Measurements from ENCODE around the gene PNN.
"Not testable (repeated sequence)": the region's sequence is repeated elsewhere in the genome, so short reads cannot be mapped to it uniquely, and the experiment has no call there.

The PNN gene

DNA sequence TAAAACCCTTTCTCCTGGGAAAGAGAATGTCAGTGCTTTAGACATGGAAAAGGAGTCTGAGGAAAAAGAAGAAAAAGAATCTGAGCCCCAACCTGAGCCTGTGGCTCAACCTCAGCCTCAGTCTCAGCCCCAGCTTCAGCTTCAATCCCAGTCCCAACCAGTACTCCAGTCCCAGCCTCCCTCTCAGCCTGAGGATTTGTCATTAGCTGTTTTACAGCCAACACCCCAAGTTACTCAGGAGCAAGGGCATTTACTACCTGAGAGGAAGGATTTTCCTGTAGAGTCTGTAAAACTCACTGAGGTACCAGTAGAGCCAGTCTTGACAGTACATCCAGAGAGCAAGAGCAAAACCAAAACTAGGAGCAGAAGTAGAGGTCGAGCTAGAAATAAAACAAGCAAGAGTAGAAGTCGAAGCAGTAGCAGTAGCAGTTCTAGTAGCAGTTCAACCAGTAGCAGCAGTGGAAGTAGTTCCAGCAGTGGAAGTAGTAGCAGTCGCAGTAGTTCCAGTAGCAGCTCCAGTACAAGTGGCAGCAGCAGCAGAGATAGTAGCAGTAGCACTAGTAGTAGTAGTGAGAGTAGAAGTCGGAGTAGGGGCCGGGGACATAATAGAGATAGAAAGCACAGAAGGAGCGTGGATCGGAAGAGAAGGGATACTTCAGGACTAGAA, 6.1 kb downstream of the PNN start:
- Histone ChIP-seq H3K27me3 (ENCODE audit: insufficient read depth, low read length) (no peaks in the 10 kb centered on the region), H2AFZ (ENCODE audit: low read length, unreplicated experiment) (no peak overlapping the region), H3K4me1 (ENCODE audit: control insufficient read depth, insufficient read depth, low read length, unreplicated experiment) (peaks cover 35% of the 10 kb centered on the region), H3K79me2 (ENCODE audit: control insufficient read depth, insufficient read depth, low read length, unreplicated experiment) (peaks cover 35% of the 10 kb centered on the region), H3K4me3 (ENCODE audit: low read depth, low read length) (no peak overlapping the region), H3K36me3 (ENCODE audit: insufficient read depth, low read length) (peaks cover 76% of the 10 kb centered on the region), H3K27ac (ENCODE audit: low read depth, low read length) (no peak overlapping the region; the same call in 1 of the 2 replicates)

DNA sequence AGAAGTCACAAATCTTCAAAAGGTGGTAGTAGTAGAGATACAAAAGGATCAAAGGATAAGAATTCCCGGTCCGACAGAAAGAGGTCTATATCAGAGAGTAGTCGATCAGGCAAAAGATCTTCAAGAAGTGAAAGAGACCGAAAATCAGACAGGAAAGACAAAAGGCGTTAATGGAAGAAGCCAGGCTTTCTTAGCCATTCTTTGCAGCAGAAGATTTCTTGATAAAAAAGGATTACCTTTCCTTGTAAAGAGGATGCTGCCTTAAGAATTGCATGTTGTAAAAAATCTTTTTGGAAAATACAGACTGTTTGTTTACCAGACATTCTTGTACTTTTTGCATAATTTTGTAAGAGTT, 6.6 kb downstream of the PNN start:
- peaks cover 30% of the 10 kb centered on the region for H3K79me2 ChIP-seq (ENCODE audit: control insufficient read depth, insufficient read depth, low read length, unreplicated experiment)
- H3K27me3 ChIP-seq (ENCODE audit: insufficient read depth, low read length) = no peaks in the 10 kb centered on the region
- peaks cover 71% of the 10 kb centered on the region for H3K36me3 ChIP-seq (ENCODE audit: insufficient read depth, low read length)
- H3K27ac ChIP-seq (ENCODE audit: low read depth, low read length) = no peak overlapping the region
- H3K4me3 ChIP-seq (ENCODE audit: low read depth, low read length) = no peak overlapping the region
- H3K4me1 ChIP-seq (ENCODE audit: control insufficient read depth, insufficient read depth, low read length, unreplicated experiment) = peaks cover 30% of the 10 kb centered on the region
- H2AFZ ChIP-seq (ENCODE audit: low read length, unreplicated experiment) = no peak overlapping the region

DNA sequence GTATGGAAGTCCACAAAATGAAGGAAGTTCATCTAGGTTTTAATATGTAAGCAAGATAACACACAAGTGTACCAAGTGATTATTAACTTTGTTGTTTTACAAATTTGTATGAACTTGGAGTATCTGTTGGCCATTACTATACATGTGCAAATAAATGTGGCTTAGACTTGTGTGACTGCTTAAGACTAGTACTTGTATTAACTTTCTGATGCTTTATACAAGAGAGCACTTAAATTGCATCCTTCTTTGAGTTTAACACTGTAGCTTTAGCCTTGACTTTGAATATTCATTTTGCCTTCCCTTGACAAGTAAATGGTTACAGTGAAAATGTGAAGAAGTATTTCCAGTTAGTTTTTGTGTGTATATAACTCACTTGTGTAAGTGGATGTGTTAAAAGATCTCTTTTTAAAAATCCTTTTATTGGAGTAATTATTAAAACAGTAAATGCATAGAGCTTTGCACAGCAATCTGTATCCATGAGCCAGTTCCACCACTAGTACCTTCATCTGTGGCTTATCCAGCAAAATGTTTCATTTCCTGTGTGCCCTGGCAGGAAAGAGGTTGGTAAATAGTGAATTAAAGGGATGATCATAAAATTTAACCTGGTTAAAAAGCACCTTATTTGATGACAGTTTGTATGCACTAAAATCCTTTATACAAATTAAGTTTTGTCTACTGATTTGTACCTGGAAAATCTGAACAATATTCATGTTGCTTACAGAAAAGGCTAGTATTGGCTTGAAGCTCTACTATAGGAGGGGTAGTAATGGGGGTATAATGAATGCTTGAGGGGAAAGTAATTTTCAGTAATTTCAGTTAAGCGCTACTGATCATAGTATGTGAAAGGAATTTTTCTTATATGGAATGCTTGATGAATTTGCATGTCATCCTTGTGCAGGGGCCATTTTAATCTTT, 8.0 kb downstream of the PNN start:
- Histone ChIP-seq H3K4me3 (ENCODE audit: low read depth, low read length) (no peak overlapping the region), H3K36me3 (ENCODE audit: insufficient read depth, low read length) (peaks cover 58% of the 10 kb centered on the region), H3K27ac (ENCODE audit: low read depth, low read length) (peak overlapping the region; percentile 21; the same call in 1 of the 2 replicates), H3K4me1 (ENCODE audit: control insufficient read depth, insufficient read depth, low read length, unreplicated experiment) (peaks cover 18% of the 10 kb centered on the region), H2AFZ (ENCODE audit: low read length, unreplicated experiment) (no peak overlapping the region), H3K79me2 (ENCODE audit: control insufficient read depth, insufficient read depth, low read length, unreplicated experiment) (peaks cover 16% of the 10 kb centered on the region), H3K27me3 (ENCODE audit: insufficient read depth, low read length) (no peaks in the 10 kb centered on the region)

DNA sequence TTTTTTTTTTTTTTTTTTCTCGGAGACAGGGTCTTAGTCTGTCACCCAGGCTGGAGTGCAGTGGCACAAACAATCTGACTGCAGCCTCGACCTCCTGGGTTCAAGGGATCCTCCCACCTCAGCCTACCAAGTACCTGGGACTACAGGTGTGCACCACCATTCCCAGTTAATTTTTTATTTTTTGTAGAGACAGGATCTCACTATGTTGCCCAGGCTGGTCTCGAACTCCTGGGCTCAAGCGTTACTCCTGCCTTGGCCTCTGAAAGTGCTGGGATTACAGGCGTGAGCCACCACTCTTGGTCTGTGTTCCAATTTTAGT, 8.6 kb downstream of the PNN start:
- H3K79me2 ChIP-seq (ENCODE audit: control insufficient read depth, insufficient read depth, low read length, unreplicated experiment) = peaks cover 12% of the 10 kb centered on the region
- H3K4me1 ChIP-seq (ENCODE audit: control insufficient read depth, insufficient read depth, low read length, unreplicated experiment) = peaks cover 18% of the 10 kb centered on the region
- H3K27ac ChIP-seq (ENCODE audit: low read depth, low read length); H2AFZ ChIP-seq (ENCODE audit: low read length, unreplicated experiment); H3K4me3 ChIP-seq (ENCODE audit: low read depth, low read length); H3K27me3 ChIP-seq (ENCODE audit: insufficient read depth, low read length): not testable (repeated sequence)
- peaks cover 53% of the 10 kb centered on the region for H3K36me3 ChIP-seq (ENCODE audit: insufficient read depth, low read length)

DNA sequence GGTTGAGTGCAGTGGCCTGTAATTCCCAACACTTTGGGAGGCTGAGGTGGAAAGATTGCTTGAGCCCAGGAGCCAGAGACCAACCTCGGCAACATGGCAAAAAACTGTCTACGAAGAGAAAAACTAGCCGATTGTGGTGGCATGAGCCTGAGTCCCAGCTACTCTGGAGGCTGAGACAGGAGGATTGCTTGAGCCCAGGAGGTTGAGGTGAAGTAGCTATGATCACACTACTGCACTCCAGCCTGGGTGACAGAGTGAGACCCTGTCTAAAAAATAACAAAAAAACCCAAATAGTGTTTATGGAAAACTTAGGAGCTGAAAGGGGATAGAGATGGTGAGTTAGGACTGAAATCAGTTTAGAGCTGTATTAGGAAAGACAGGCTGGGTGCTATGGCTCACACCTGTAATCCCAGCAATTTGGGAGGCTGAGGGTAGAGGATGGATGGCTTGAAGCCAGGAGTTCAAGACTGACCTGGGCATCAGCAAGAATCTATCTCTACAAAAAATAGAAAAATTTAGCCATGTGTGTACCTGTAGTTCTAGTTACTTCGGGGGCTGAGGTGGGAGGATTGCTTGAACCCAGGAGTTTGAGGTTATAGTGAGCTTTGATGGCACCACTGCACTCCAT, 9.7 kb downstream of the PNN start:
- peaks cover 44% of the 10 kb centered on the region for H3K36me3 ChIP-seq (ENCODE audit: insufficient read depth, low read length)
- H3K27ac ChIP-seq (ENCODE audit: low read depth, low read length) = no peak overlapping the region
- H3K79me2 ChIP-seq (ENCODE audit: control insufficient read depth, insufficient read depth, low read length, unreplicated experiment) = peaks cover 5% of the 10 kb centered on the region
- H3K27me3 ChIP-seq (ENCODE audit: insufficient read depth, low read length) = no peaks in the 10 kb centered on the region
- no peak overlapping the region for H3K4me3 ChIP-seq (ENCODE audit: low read depth, low read length)
- peaks cover 18% of the 10 kb centered on the region for H3K4me1 ChIP-seq (ENCODE audit: control insufficient read depth, insufficient read depth, low read length, unreplicated experiment)
- H2AFZ ChIP-seq (ENCODE audit: low read length, unreplicated experiment) = no peak overlapping the region

DNA sequence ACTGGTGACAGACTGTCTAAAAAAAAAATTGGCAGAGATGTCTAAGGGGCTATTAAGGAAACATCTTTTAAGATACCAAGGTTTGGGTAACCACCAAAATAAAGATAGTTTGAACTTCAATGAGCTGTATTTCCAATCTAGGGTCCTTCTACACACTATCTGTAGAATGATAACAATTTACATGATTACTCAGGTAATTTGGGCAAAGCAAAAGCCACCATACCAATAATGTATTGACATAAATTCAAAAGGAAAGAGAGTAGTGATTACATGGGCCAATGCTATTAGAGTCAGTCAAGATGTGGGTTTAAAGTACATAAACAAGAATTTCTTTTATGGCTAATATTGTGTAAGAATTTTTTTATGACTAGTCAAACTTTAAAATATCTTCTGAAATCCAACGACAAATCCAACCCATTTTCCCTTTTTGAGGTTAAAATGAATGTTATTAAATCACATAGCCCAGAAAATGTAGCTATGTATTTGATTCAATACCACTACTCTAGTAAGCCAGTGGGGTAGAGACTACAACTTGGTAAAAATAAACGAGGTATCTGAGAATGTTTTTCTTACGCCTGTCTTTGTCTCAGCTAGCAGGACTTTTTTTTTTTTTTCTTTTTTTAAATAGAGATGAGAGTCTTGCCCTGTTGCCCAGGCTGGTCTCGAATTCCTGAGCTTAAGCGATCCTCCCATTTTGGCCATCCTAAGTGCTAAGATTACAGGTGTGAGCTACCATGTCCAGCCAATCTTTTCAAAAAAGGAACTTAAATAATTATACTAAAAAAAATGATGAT, 10.4 kb downstream of the PNN start:
- H3K36me3 ChIP-seq (ENCODE audit: insufficient read depth, low read length) = peaks cover 37% of the 10 kb centered on the region
- no peak overlapping the region for H2AFZ ChIP-seq (ENCODE audit: low read length, unreplicated experiment)
- H3K27me3 ChIP-seq (ENCODE audit: insufficient read depth, low read length) = no peaks in the 10 kb centered on the region
- H3K27ac ChIP-seq (ENCODE audit: low read depth, low read length) = no peak overlapping the region
- no peak overlapping the region for H3K4me3 ChIP-seq (ENCODE audit: low read depth, low read length)
- peaks cover 18% of the 10 kb centered on the region for H3K4me1 ChIP-seq (ENCODE audit: control insufficient read depth, insufficient read depth, low read length, unreplicated experiment)
- peaks cover 5% of the 10 kb centered on the region for H3K79me2 ChIP-seq (ENCODE audit: control insufficient read depth, insufficient read depth, low read length, unreplicated experiment)

DNA sequence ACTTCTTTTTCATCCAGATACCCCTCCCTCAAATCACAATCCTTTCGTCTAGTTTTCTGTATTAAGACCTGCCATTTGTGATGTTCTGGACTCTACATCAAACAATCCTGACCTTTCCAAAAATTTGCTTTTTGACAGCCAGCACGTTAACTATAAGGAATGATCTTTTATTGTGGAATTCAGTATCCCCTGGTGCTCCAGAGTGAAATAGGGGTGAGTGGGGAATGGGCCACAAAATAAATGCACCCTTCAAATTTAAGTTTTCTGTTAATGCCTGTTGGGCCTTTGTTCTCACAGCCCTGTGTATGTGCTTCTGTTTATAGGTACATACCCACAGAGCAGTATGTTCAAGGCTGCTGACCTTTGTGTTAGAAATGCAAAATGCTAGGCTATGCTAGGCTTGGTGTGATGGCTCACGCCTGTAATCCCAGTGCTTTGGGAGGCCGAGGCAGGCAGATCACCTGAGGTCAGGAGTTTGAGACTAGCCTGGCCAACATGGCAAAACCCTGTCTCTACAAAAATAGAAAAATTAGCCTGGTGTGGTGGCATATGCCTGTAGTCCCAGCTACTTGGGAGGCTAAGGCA, 12.0 kb downstream of the PNN start:
- H3K27me3 ChIP-seq (ENCODE audit: insufficient read depth, low read length) = no peaks in the 10 kb centered on the region

DNA sequence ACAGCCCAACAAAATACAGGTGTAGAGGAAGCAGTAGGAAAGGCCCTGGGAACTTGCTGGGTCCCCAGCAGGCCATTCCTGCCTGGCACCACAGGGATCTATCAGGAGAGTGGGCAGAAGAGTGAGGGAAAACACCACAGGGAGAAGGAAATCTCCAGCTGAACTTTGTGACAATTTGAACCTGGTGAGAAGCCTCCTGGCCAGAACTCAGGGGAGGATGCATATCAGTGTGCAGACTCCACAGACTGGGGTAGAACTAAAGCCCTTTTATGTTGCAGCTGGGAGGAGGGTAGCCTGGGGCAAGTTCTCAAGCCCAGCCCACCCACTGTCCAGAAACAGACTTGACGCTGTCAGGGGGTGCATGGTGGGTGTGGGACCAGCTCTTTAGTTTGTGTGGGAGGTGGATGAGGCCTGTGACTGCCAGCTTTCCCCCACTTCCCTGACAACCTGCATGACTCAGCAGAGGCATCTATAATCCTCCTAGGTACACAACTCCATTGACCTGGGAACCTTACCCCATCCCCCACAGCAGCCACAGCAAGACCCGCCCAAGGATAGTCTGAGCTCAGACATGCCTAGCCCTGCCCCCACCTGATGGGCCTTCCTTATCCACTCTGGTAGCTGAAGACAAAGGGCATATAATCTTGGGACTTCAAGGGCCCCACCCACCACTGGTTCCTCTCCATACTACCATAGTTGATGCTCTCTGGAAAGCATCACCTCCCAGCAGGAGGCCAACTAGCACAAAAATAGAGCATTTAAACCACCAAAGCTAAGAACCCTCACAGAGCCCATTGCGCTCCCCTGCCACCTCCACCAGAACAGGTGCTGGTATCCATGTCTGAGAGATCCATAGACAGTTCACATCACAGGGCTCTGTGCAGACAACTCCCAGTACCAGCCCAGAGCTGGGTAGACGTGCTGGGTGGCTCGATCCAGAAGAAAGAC, 28.9 kb downstream of the PNN start:
- Histone ChIP-seq H3K27ac (ENCODE audit: low read depth, low read length) (no peak overlapping the region), H3K27me3 (ENCODE audit: insufficient read depth, low read length) (no peaks in the 10 kb centered on the region), H3K36me3 (ENCODE audit: insufficient read depth, low read length) (no peaks in the 10 kb centered on the region), H3K79me2 (ENCODE audit: control insufficient read depth, insufficient read depth, low read length, unreplicated experiment) (no peaks in the 10 kb centered on the region), H3K4me1 (ENCODE audit: control insufficient read depth, insufficient read depth, low read length, unreplicated experiment) (no peaks in the 10 kb centered on the region), H2AFZ (ENCODE audit: low read length, unreplicated experiment) (no peak overlapping the region), H3K4me3 (ENCODE audit: low read depth, low read length) (no peak overlapping the region)

More for the DNA sequence above, 12.0 kb downstream of the PNN start:
- peaks cover 22% of the 10 kb centered on the region for H3K36me3 ChIP-seq (ENCODE audit: insufficient read depth, low read length)
- H2AFZ ChIP-seq (ENCODE audit: low read length, unreplicated experiment) = no peak overlapping the region
- no peak overlapping the region for H3K4me3 ChIP-seq (ENCODE audit: low read depth, low read length)
- H3K79me2 ChIP-seq (ENCODE audit: control insufficient read depth, insufficient read depth, low read length, unreplicated experiment) = no peaks in the 10 kb centered on the region
- H3K4me1 ChIP-seq (ENCODE audit: control insufficient read depth, insufficient read depth, low read length, unreplicated experiment) = peaks cover 5% of the 10 kb centered on the region
- H3K27ac ChIP-seq (ENCODE audit: low read depth, low read length) = no peak overlapping the region

DNA sequence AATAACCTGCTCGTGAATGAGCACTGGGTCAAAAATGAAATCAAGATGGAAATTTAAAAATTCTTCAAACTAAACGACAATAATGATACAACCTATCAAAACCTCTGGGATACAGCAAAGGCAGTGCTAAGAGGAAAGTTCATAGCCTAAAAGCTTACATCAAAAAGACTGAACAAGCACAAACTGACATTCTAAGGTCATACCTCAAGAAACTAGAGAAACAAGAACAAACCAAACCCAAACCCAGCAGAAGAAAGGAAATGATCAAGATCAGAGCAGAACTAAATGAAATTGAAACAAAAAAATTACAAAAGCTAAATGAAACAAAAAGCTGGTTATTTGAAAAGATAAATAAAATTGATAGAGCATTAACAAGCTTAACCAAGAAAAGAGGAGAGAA, 32.4 kb downstream of the PNN start:
- H3K27me3 ChIP-seq (ENCODE audit: insufficient read depth, low read length); H3K4me3 ChIP-seq (ENCODE audit: low read depth, low read length): not testable (repeated sequence)

More for the DNA sequence above, 32.4 kb downstream of the PNN start:
- H3K4me1 ChIP-seq (ENCODE audit: control insufficient read depth, insufficient read depth, low read length, unreplicated experiment); H3K36me3 ChIP-seq (ENCODE audit: insufficient read depth, low read length); H3K27ac ChIP-seq (ENCODE audit: low read depth, low read length); H2AFZ ChIP-seq (ENCODE audit: low read length, unreplicated experiment); H3K79me2 ChIP-seq (ENCODE audit: control insufficient read depth, insufficient read depth, low read length, unreplicated experiment): not testable (repeated sequence)

Data from ACC112 (cell line).